ENCODE results near the gene SDHB.

DNA sequence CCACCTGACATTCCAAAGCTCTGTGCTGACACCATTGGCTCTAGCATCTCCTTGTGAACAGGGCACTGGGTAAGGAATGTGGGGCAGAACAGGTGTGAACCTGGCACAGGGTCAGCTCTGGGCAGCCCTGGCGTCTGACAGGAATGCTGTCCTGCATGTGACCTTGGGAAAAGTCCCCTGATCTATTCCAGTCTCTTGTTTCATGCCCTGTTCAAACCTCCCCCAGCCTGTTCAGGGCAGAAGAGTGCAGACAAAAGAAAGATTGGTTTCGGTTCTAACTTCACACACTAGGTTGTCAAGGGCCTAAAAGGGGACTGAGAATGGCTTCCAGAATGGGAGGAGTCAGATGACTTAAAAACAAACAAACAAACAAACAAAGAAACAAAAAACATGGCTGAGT lies 27.6 kb upstream of the SDHB start:
- TF ChIP-seq, protein P1, sequence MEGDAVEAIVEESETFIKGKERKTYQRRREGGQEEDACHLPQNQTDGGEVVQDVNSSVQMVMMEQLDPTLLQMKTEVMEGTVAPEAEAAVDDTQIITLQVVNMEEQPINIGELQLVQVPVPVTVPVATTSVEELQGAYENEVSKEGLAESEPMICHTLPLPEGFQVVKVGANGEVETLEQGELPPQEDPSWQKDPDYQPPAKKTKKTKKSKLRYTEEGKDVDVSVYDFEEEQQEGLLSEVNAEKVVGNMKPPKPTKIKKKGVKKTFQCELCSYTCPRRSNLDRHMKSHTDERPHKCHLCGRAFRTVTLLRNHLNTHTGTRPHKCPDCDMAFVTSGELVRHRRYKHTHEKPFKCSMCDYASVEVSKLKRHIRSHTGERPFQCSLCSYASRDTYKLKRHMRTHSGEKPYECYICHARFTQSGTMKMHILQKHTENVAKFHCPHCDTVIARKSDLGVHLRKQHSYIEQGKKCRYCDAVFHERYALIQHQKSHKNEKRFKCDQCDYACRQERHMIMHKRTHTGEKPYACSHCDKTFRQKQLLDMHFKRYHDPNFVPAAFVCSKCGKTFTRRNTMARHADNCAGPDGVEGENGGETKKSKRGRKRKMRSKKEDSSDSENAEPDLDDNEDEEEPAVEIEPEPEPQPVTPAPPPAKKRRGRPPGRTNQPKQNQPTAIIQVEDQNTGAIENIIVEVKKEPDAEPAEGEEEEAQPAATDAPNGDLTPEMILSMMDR (IDR thresholded peaks at IDR 0.05) = no peak
- peak; percentile 36 for TF ChIP-seq POLR2AphosphoS5 (IDR thresholded peaks at IDR 0.05)

Data from prostate gland (tissue), 2 donors.